H9 (cell line): ENCODE measurements around the gene PHKG2. TPM values are rescaled to one million over a fixed set of nuclear protein-coding genes. Genes with fewer than 3 reads are reported as not detected.

ENCODE experiments used
- DNase-seq: peaks from one replicate; pipeline ENCODE4 v3.0.0-alpha.2; 2017
- H2AFZ ChIP-seq: one replicate; pipeline ENCODE4 v1.6.1; 2013; ENCODE audit warnings: mild to moderate bottlenecking, low read length, control low read depth, moderate library complexity
- H2AK5ac ChIP-seq: 2 replicates; pipeline ENCODE4 v1.6.1; 2013; ENCODE audit warnings: low read length, control low read depth, mixed read lengths; ENCODE audit not compliant: insufficient read length
- H2BK120ac ChIP-seq: one replicate; pipeline ENCODE4 v1.6.1; 2013; ENCODE audit warnings: low read depth, mild to moderate bottlenecking, low read length, control low read depth, inconsistent platforms; ENCODE audit not compliant: poor library complexity, severe bottlenecking
- H2BK12ac ChIP-seq: 2 replicates; pipeline ENCODE4 v1.6.1; 2013; ENCODE audit warnings: low read length, control low read depth, mixed read lengths, low read depth; ENCODE audit not compliant: insufficient read length
- H2BK15ac ChIP-seq: 2 replicates; pipeline ENCODE4 v1.6.1; 2013; ENCODE audit warnings: low read depth, low read length, control low read depth
- H2BK20ac ChIP-seq: one replicate; pipeline ENCODE4 v1.6.1; 2013; ENCODE audit warnings: low read depth, mild to moderate bottlenecking, low read length, control low read depth, inconsistent platforms; ENCODE audit not compliant: poor library complexity, severe bottlenecking
- H2BK5ac ChIP-seq: 2 replicates; pipeline ENCODE4 v1.6.1; 2013; ENCODE audit warnings: low read length, control low read depth, mixed read lengths; ENCODE audit not compliant: insufficient read length
- H3K14ac ChIP-seq: 2 replicates; pipeline ENCODE4 v1.6.1; 2013; ENCODE audit warnings: low read length, control low read depth; ENCODE audit not compliant: insufficient read depth
- H3K18ac ChIP-seq: 2 replicates; pipeline ENCODE4 v1.6.1; 2013; ENCODE audit warnings: low read depth, mild to moderate bottlenecking, mixed read lengths, low read length, control low read depth; ENCODE audit not compliant: insufficient read length
- H3K23ac ChIP-seq: 2 replicates; pipeline ENCODE4 v1.6.1; 2013; ENCODE audit warnings: low read length, control low read depth, mixed read lengths, low read depth; ENCODE audit not compliant: insufficient read length
- H3K23me2 ChIP-seq: 2 replicates; pipeline ENCODE4 v1.6.1; 2013; ENCODE audit warnings: low read depth, mild to moderate bottlenecking, mixed read lengths, low read length, control low read depth; ENCODE audit not compliant: insufficient read length, poor library complexity, severe bottlenecking
- H3K27ac ChIP-seq: 2 replicates; pipeline ENCODE4 v1.5.1; 2013; ENCODE audit warnings: low read length, control low read depth, mixed read lengths, low read depth; ENCODE audit not compliant: insufficient read length
- H3K27me3 ChIP-seq: 2 replicates; pipeline ENCODE4 v1.6.1; 2013; ENCODE audit warnings: low read length, control low read depth, inconsistent platforms; ENCODE audit not compliant: insufficient read depth
- H3K4ac ChIP-seq: 2 replicates; pipeline ENCODE4 v1.6.1; 2013; ENCODE audit warnings: low read depth, mild to moderate bottlenecking, control low read depth, inconsistent platforms, low read length, moderate library complexity
- H3K4me1 ChIP-seq: 2 replicates; pipeline ENCODE4 v1.6.1; 2013; ENCODE audit warnings: low read length, control low read depth, inconsistent platforms; ENCODE audit not compliant: insufficient read depth
- H3K4me2 ChIP-seq: 2 replicates; pipeline ENCODE4 v1.6.1; 2013; ENCODE audit warnings: low read length, control low read depth, mixed read lengths; ENCODE audit not compliant: insufficient read length, insufficient read depth
- H3K56ac ChIP-seq: 2 replicates; pipeline ENCODE4 v1.6.1; 2013; ENCODE audit warnings: low read depth, mild to moderate bottlenecking, mixed read lengths, low read length, control low read depth; ENCODE audit not compliant: insufficient read length
- H3K79me1 ChIP-seq: 2 replicates; pipeline ENCODE4 v1.6.1; 2013; ENCODE audit warnings: low read depth, mild to moderate bottlenecking, moderate library complexity, low read length, control low read depth, inconsistent platforms; ENCODE audit not compliant: insufficient read depth, poor library complexity, severe bottlenecking
- H3K79me2 ChIP-seq: 2 replicates; pipeline ENCODE4 v1.6.1; 2013; ENCODE audit warnings: low read length, control low read depth, inconsistent platforms; ENCODE audit not compliant: insufficient read depth
- H3K9ac ChIP-seq: 2 replicates; pipeline ENCODE4 v1.6.1; 2013; ENCODE audit warnings: low read length, control low read depth, mixed read lengths; ENCODE audit not compliant: insufficient read length; ENCODE audit errors: extremely low read depth
- H3K9me3 ChIP-seq: one replicate; pipeline ENCODE4 v1.6.1; 2013; ENCODE audit warnings: low read depth, low read length, inconsistent platforms; ENCODE audit not compliant: control insufficient read depth
- H3T11ph ChIP-seq: one replicate; pipeline ENCODE4 v1.6.1; 2013; ENCODE audit warnings: mild to moderate bottlenecking, low read length, control low read depth, inconsistent platforms
- H4K20me1 ChIP-seq: one replicate; pipeline ENCODE4 v1.6.1; 2013; ENCODE audit not compliant: control insufficient read depth, insufficient read length, insufficient read depth
- H4K5ac ChIP-seq: 2 replicates; pipeline ENCODE4 v1.6.1; 2013; ENCODE audit warnings: low read depth, mild to moderate bottlenecking, mixed read lengths, low read length, control low read depth; ENCODE audit not compliant: insufficient read length
- H4K8ac ChIP-seq: replicated peaks from 2 replicates; pipeline ENCODE4 v1.6.1; 2013; ENCODE audit warnings: low read length, control low read depth, mixed read lengths, low read depth; ENCODE audit not compliant: insufficient read length
- H4K91ac ChIP-seq: 2 replicates; pipeline ENCODE4 v1.6.1; 2013; ENCODE audit warnings: low read depth, mild to moderate bottlenecking, moderate library complexity, mixed read lengths, low read length, control low read depth; ENCODE audit not compliant: insufficient read length
- H3K27ac Mint-ChIP-seq, 3 experiments: 2 replicates in 2 of 3; 3 replicates in 1 of 3; pipeline ENCODE4 v1.8.0; 2020 to 2021; ENCODE audit warnings: mixed read lengths in 3 of 3, mild to moderate bottlenecking in 1 of 3, moderate library complexity in 1 of 3
- H3K27me3 Mint-ChIP-seq: 2 replicates; pipeline ENCODE4 v1.8.0; 2021; ENCODE audit warnings: low read depth, mild to moderate bottlenecking, moderate library complexity, mixed read lengths
- H3K36me3 Mint-ChIP-seq, 3 experiments: 2 replicates in 2 of 3; 3 replicates in 1 of 3; pipeline ENCODE4 v1.8.0; 2020 to 2021; ENCODE audit warnings: low read depth in 3 of 3, mixed read lengths in 3 of 3; ENCODE audit not compliant: insufficient read depth in 1 of 3
- H3K4me1 Mint-ChIP-seq, 2 experiments: 2 replicates each; pipeline ENCODE4 v1.8.0; 2020; ENCODE audit warnings: mixed read lengths in 2 of 2
- H3K4me3 Mint-ChIP-seq, 2 experiments: 2 replicates in 1 of 2; 3 replicates in 1 of 2; pipeline ENCODE4 v1.8.0; 2020 to 2021; ENCODE audit warnings: mild to moderate bottlenecking in 2 of 2, mixed read lengths in 2 of 2, moderate library complexity in 1 of 2
- H3K9me3 Mint-ChIP-seq, 2 experiments: 2 replicates in 1 of 2; 3 replicates in 1 of 2; pipeline ENCODE4 v1.8.0; 2020; ENCODE audit warnings: mild to moderate bottlenecking in 2 of 2, mixed read lengths in 2 of 2, moderate library complexity in 1 of 2
- CTCF ChIP-seq: fragments of 200-600 bp; sonication (generic); conservative IDR thresholded peaks from 3 replicates; pipeline ENCODE4 v1.8.0; 2021; ENCODE audit warnings: antibody characterized with exemption, mild to moderate bottlenecking
- WGBS: extraction: QIAGEN DNeasy Blood & Tissue Kit; methylation state at CpG from one replicate; pipeline ENCODE4 v1.1.7; 2013; ENCODE audit warnings: missing lambda C conversion rate, low lambda C conversion rate, mixed read lengths; ENCODE audit not compliant: insufficient read length; ENCODE audit errors: extremely low coverage; 5-methylcytosine and 5-hydroxymethylcytosine counted together
- total RNA-seq: library from RNA; stranded (reverse); gene quantifications from 2 replicates; pipeline ENCODE4 v1.2.1, GENCODE V29; 2021

Gene PHKG2
- total RNA-seq, 1 experiment from 2014 or later, result 46.6 TPM

GRCh38 chr16:30748634-30749445 lies 615 bp downstream of the PHKG2 start:
- H4K8ac ChIP-seq, result no peak overlapping the region
- no peak overlapping the region for H2BK15ac ChIP-seq
- H2BK120ac ChIP-seq, result no peak overlapping the region
- no peak overlapping the region for H3T11ph ChIP-seq
- peaks cover 4% of the 10 kb centered on the region; the same call in 1 of the 2 replicates for H3K79me2 ChIP-seq
- H3K14ac ChIP-seq, result no peak overlapping the region
- Mint-ChIP-seq H3K27ac (peak overlapping the region; percentile 94 to 98 (median 96); a peak in 6 of 7 replicates), H3K4me1 (peaks cover 7 to 16% of the 10 kb centered on the region in 2 experiments), H3K4me3 (peak overlapping the region; percentile 97), H3K36me3 (peaks cover 6 to 46% (median 28%) of the 10 kb centered on the region in 3 experiments; a peak in 6 of 7 replicates), H3K9me3 (peaks cover 0 to 1% of the 10 kb centered on the region in 2 experiments; a peak in 1 of 5 replicates), H3K27me3 (no peaks in the 10 kb centered on the region)
- H3K18ac ChIP-seq, result no peak overlapping the region
- H3K23me2 ChIP-seq, result peaks cover 5% of the 10 kb centered on the region
- no peak overlapping the region for H2AK5ac ChIP-seq
- no peak overlapping the region for H2AFZ ChIP-seq
- no peak overlapping the region for H3K56ac ChIP-seq
- H3K9ac ChIP-seq, result peak overlapping the region; percentile 72
- no peak overlapping the region for H4K91ac ChIP-seq
- H3K23ac ChIP-seq, result no peak overlapping the region
- H3K79me1 ChIP-seq, result peaks cover 2% of the 10 kb centered on the region
- no peaks in the 10 kb centered on the region for H4K20me1 ChIP-seq
- H2BK20ac ChIP-seq, result no peak overlapping the region
- H3K27me3 ChIP-seq, result no peaks in the 10 kb centered on the region
- H2BK12ac ChIP-seq, result no peak overlapping the region
- H3K4me2 ChIP-seq, result peak overlapping the region; percentile 33
- no peaks in the 10 kb centered on the region for H3K9me3 ChIP-seq
- no peak overlapping the region for H4K5ac ChIP-seq
- no peak overlapping the region for H2BK5ac ChIP-seq
- DNase-seq, result peak; percentile 57
- no CpG with 5 or more reads among the region's 36 CpGs for WGBS
- no peak overlapping the region for H3K27ac ChIP-seq
- no peak for TF ChIP-seq CTCF
- no peak overlapping the region for H3K4ac ChIP-seq
- H3K4me1 ChIP-seq, result no peaks in the 10 kb centered on the region
